Activated CD8-positive, alpha-beta T cell treated with anti-CD3 and anti-CD28 coated beads for 36 hours (primary cell): ENCODE measurements around the gene LLGL2. TPM values are rescaled to one million over a fixed set of nuclear protein-coding genes. Genes with fewer than 3 reads are reported as not detected.

Source experiments
- ATAC-seq: fragments of 200-7000 bp; cut with Tn5 transposase; one replicate; pipeline ENCODE4 v1.10.0; 2021; ENCODE audit warnings: mild to moderate bottlenecking, moderate library complexity
- CTCF ChIA-PET: fragments of 350-600 bp; sonication (Branson Sonifier 250); formaldehyde crosslinking; loops from one replicate; lab custom pipeline; 2021; ENCODE audit warnings: antibody characterized with exemption; lab: Charles Lee
- POLR2A ChIA-PET: fragments of 350-600 bp; sonication (Branson Sonifier 250); formaldehyde crosslinking; loops from one replicate; lab custom pipeline; 2021; ENCODE audit warnings: antibody characterized with exemption; lab: Charles Lee
- DNase-seq: peaks from one replicate; pipeline ENCODE4 v3.0.0-alpha.2; 2020
- H3K27ac Mint-ChIP-seq: one replicate; pipeline ENCODE4 v1.8.0; 2021; ENCODE audit warnings: mild to moderate bottlenecking, mixed read lengths
- H3K27me3 Mint-ChIP-seq: one replicate; pipeline ENCODE4 v1.8.0; 2021; ENCODE audit warnings: mixed read lengths
- H3K36me3 Mint-ChIP-seq: one replicate; pipeline ENCODE4 v1.8.0; 2021; ENCODE audit warnings: low read depth, mixed read lengths
- H3K4me1 Mint-ChIP-seq: one replicate; pipeline ENCODE4 v1.8.0; 2021; ENCODE audit warnings: low read depth, mixed read lengths
- H3K4me3 Mint-ChIP-seq: one replicate; pipeline ENCODE4 v1.8.0; 2021; ENCODE audit warnings: mild to moderate bottlenecking, moderate library complexity, mixed read lengths
- H3K9me3 Mint-ChIP-seq: one replicate; pipeline ENCODE4 v1.8.0; 2021; ENCODE audit warnings: mixed read lengths
- intact Hi-C: fragments of 100-400 bp; cut with micrococcal nuclease; formaldehyde crosslinking; loops from one replicate; pipeline ENCODE4 v1.10.0; 2022
- total RNA-seq, 2 experiments: library from RNA; stranded (reverse); gene quantifications; one replicate each; pipeline ENCODE4 v1.2.3, GENCODE V29; 2021
- TF ChIP-seq, protein P1 (sequence below): fragments of 200-600 bp; IDR thresholded peaks from one replicate; pipeline ENCODE4 v1.8.0; 2022; ENCODE audit warnings: antibody characterized with exemption, mild to moderate bottlenecking

Gene LLGL2
- total RNA-seq, 2 experiments from 2014 or later = 7.2 to 7.4 TPM

DNA sequence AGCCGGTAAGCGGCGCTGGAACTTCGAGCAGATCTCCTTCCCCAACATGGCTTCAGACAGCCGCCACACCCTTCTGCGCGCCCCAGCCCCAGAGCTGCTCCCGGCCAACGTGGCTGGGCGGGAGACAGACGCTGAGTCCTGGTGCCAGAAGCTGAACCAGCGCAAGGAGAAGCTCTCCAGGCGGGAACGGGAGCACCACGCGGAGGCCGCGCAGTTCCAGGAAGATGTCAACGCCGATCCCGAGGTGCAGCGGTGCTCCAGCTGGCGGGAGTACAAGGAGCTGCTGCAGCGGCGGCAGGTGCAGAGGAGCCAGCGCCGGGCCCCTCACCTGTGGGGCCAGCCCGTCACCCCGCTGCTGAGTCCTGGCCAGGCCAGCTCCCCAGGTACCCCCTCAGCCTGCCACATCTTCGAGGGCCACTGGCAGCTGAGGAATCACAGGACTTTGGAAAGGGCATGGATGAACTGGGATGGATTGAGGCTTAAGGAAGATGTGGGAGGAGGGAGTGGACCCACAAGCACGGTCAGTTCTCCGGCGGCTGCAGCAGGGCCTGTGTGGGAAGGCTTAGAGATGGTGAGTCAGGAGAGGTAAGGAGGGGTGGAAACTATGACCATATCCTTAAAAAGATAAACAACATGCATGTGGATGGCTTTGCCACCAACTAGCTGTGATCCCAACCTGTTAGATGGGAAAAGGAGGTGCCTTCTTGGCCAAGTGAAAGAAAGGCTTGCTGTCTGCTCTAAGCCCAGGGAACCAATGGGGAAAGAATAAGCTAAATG is 3.4 kb upstream of the LLGL2 start:
- Mint-ChIP-seq H3K9me3 (no peaks in the 10 kb centered on the region), H3K36me3 (peaks cover 36% of the 10 kb centered on the region), H3K4me1 (peaks cover 32% of the 10 kb centered on the region), H3K27me3 (peaks cover 2% of the 10 kb centered on the region), H3K27ac (no peak overlapping the region), H3K4me3 (no peak overlapping the region)
- TF ChIP-seq, protein P1, sequence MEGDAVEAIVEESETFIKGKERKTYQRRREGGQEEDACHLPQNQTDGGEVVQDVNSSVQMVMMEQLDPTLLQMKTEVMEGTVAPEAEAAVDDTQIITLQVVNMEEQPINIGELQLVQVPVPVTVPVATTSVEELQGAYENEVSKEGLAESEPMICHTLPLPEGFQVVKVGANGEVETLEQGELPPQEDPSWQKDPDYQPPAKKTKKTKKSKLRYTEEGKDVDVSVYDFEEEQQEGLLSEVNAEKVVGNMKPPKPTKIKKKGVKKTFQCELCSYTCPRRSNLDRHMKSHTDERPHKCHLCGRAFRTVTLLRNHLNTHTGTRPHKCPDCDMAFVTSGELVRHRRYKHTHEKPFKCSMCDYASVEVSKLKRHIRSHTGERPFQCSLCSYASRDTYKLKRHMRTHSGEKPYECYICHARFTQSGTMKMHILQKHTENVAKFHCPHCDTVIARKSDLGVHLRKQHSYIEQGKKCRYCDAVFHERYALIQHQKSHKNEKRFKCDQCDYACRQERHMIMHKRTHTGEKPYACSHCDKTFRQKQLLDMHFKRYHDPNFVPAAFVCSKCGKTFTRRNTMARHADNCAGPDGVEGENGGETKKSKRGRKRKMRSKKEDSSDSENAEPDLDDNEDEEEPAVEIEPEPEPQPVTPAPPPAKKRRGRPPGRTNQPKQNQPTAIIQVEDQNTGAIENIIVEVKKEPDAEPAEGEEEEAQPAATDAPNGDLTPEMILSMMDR = no peak
- DNase-seq (no peak), ATAC-seq (no peak)
- intact Hi-C loops = loop anchor here (10.0 kb wide), 1 partner anchor 63 kb away; the partner anchor contains the start of gene MYO15B
- CTCF ChIA-PET = interaction anchor here (0.8 to 5.7 kb wide), 4 partner anchors 13 to 408 kb away, joined by 3 to 18 read pairs (median 3); partner anchors contain the start of gene SLC25A19
- POLR2A ChIA-PET = interaction anchor here (0.6 to 1.3 kb wide), 2 partner anchors 12 to 742 kb away, joined by 3 read pairs; no protein-coding TSS in a partner anchor

DNA sequence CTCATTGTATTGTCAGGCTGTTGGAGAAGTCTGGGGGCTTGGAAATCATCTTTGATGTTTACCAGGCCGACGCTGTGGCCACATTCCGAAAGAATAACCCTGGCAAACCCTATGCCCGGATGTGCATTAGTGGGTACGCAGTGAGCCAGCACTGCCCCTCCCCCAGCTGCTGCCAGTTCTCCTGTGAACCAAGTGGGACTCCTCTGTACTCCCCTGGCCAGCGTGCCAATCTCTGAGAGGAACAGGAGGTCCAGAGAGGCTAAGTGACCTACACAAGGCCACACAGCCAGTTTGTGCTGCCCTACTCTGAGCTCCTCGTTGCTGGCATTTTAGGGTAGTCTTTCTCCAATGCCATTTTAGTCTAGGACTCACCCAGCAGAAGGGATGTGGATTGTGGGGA is 1.9 kb upstream of the LLGL2 start:
- Mint-ChIP-seq H3K4me1 (peaks cover 18% of the 10 kb centered on the region), H3K4me3 (no peak overlapping the region), H3K36me3 (peaks cover 23% of the 10 kb centered on the region), H3K27ac (no peak overlapping the region), H3K9me3 (no peaks in the 10 kb centered on the region), H3K27me3 (peaks cover 2% of the 10 kb centered on the region)
- CTCF ChIA-PET = interaction anchor here (3.9 to 5.7 kb wide), 2 partner anchors 7 to 11 kb away, joined by 18 to 25 read pairs; partner anchors contain the start of gene TSEN54
- DNase-seq (no peak), ATAC-seq (no peak)
- TF ChIP-seq, protein P1 = no peak
- POLR2A ChIA-PET = interaction anchor here (1.0 to 1.3 kb wide), 3 partner anchors 11 to 315 kb away, joined by 3 read pairs; no protein-coding TSS in a partner anchor
- intact Hi-C loops = loop anchor here (10.0 kb wide), 1 partner anchor 61 kb away; the partner anchor contains the start of gene MYO15B

DNA sequence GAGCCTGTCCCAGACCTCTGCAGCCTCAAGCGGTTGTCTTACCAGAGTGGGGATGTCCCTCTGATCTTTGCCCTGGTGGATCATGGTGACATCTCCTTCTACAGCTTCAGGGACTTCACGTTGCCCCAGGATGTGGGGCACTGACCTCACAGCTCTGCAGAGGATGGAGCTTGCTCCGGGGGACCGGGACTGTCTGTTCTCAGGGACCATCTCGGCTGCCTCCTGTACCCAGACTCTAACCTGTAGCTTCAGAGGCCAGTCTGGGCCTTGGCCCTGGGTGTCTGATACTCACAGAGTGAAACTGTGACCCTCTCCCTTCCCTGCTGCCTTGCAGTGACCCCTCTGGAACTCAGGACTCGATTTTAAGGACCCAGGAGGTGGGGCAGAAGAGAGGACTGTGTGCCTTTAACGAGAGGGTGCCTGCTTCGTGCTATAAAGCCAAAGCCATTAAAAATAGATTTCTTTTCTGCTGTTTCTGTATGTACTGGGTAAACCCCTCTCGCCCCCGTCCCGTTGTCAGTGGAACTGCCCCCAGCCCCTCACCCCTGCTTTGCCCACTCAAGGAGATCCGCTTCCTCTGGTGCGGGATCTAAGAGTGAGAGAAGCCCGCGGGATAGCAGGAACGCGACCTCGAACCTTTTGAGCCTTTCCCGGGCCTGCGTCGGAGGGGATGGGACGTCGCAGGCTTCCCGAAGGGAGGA is 1.1 kb upstream of the LLGL2 start:
- no peak for ATAC-seq
- ChIA-PET CTCF (interaction anchor here (0.9 to 5.7 kb wide), 4 partner anchors 8 to 567 kb away, joined by 3 to 25 read pairs (median 12); partner anchors contain the start of gene TSEN54), POLR2A (interaction anchor here (0.5 to 1.3 kb wide), 4 partner anchors 8 to 61 kb away, joined by 3 to 9 read pairs (median 4); partner anchors contain the start of gene TSEN54)
- Mint-ChIP-seq H3K4me1 (peaks cover 13% of the 10 kb centered on the region), H3K36me3 (peaks cover 17% of the 10 kb centered on the region), H3K4me3 (peak overlapping the region; percentile 45), H3K27ac (no peak overlapping the region), H3K27me3 (peaks cover 2% of the 10 kb centered on the region), H3K9me3 (no peaks in the 10 kb centered on the region)
- intact Hi-C loops = loop anchor here (10.0 kb wide), 1 partner anchor 60 kb away; the partner anchor contains the start of gene MYO15B
- DNase-seq = peak; percentile 16
- TF ChIP-seq, protein P1 = no peak

DNA sequence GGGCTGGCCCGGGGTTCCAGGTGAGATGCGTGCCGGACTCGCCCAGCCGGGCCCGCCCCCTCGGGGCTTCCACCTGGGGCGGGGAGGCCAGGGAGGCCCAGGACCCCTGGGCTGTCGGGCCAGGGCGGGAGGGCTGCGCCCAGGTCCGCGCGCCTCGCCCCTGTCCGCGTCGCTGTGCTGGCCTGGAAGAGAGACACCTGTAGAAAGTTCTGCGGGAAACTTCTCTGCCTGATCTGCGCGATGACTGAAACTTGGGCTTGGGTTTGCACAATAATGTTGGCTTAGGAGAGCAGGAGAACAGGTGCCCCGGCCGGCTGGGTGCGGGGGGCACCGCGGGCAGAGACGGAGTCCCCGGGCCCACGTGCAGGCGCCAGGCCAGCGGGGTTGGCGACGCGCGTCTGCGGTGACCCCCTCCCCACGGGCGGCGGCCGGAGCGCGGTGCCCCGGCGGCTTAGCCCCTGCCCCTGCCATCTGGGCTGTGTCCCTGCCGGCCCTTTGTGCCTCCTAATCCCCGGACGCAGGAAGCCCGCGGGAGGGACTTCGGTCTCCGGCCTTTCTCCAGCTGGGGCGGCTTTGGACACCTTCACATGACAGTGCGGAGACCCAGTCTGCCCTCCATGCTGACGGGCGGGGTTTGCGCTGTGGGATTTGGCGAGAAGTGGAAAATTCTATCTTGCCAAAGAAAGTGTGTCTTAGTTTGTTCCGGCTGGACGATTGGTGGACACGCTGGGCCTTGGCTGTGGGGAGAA is 483 bp downstream of the LLGL2 start:
- TF ChIP-seq, protein P1 = no peak
- Mint-ChIP-seq H3K4me1 (peaks cover 10% of the 10 kb centered on the region), H3K36me3 (peaks cover 13% of the 10 kb centered on the region), H3K4me3 (peak overlapping the region; percentile 69), H3K27me3 (peaks cover 2% of the 10 kb centered on the region), H3K27ac (no peak overlapping the region), H3K9me3 (no peaks in the 10 kb centered on the region)
- DNase-seq (peak; percentile 8), ATAC-seq (no peak)
- intact Hi-C loops = loop anchor here (10.0 kb wide), 1 partner anchor 59 kb away; the partner anchor contains the start of gene MYO15B
- POLR2A ChIA-PET = interaction anchor here (0.7 to 2.2 kb wide), 5 partner anchors 8 to 17 kb away, joined by 3 to 9 read pairs (median 5); partner anchors contain the start of gene TSEN54
- CTCF ChIA-PET = interaction anchor here (0.6 to 5.7 kb wide), 8 partner anchors 9 to 108 kb away, joined by 3 to 25 read pairs (median 5); partner anchors contain the start of genes SMIM5, TMEM94 and TSEN54
